ENCODE data around the gene C1QB.

GRCh38 chr1:22607154-22607553, 45.9 kb upstream of the C1QB start:
- TF ChIP-seq CTCF (IDR thresholded peaks at IDR 0.05), result no peak
- TF ChIP-seq POLR2A (IDR thresholded peaks at IDR 0.05), result no peak

Data from body of pancreas (tissue), 4 donors.